Occipital lobe (tissue), 2 donors: Measurements from ENCODE around the gene MSMO1. TPM values are rescaled to one million over a fixed set of nuclear protein-coding genes. Genes with fewer than 3 reads are reported as not detected.
"Not testable (repeated sequence)": the region's sequence is repeated elsewhere in the genome, so short reads cannot be mapped to it uniquely, and the experiment has no call there.

Experiments used
- DNase-seq: peaks from one replicate; lab custom pipeline; 2025; lab: John Stamatoyannopoulos, UW
- total RNA-seq: library from RNA; depleted of rRNA; stranded (reverse); fragments of >200 nt; gene quantifications from one replicate; pipeline ENCODE4 v1.2.3, GENCODE V29; 2014

MSMO1 gene
- 482 TPM for total RNA-seq

- DNase-seq: peak; percentile 99
These were observed at the start of gene MSMO1 for GRCh38 chr4:165327211-165328100. TSS of gene MSMO1 (plus strand) at chr4:165327669. CDS start at chr4:165333371, 5,702 bp downstream.

GRCh38 chr4:165279531-165279930 is 47.9 kb upstream of the MSMO1 start:
- not testable (repeated sequence) for DNase-seq

- DNase-seq: not testable (repeated sequence)
These were observed 42.8 kb upstream of the MSMO1 start for GRCh38 chr4:165284697-165285096.

GRCh38 chr4:165286619-165287340 is 40.7 kb upstream of the MSMO1 start:
- DNase-seq: not testable (repeated sequence)

- no peak for DNase-seq
These were observed 39.2 kb upstream of the MSMO1 start for GRCh38 chr4:165288226-165288625.

- DNase-seq: no peak
These were observed 38.6 kb upstream of the MSMO1 start for GRCh38 chr4:165288639-165289422.

- no peak for DNase-seq
These were observed 38.1 kb upstream of the MSMO1 start for GRCh38 chr4:165289423-165289785.

- DNase-seq: no peak
These were observed 34.4 kb upstream of the MSMO1 start for GRCh38 chr4:165293061-165293460.

- no peak for DNase-seq
These were observed 33.4 kb upstream of the MSMO1 start for GRCh38 chr4:165293927-165294649.

- DNase-seq: no peak
These were observed 32.6 kb upstream of the MSMO1 start for GRCh38 chr4:165294907-165295306.

- no peak for DNase-seq
These were observed 29.8 kb upstream of the MSMO1 start for GRCh38 chr4:165297626-165298025.

GRCh38 chr4:165299399-165300060 is 27.9 kb upstream of the MSMO1 start:
- DNase-seq: no peak

- DNase-seq: no peak
These were observed 25.6 kb upstream of the MSMO1 start for GRCh38 chr4:165301833-165302232.

- DNase-seq: no peak
These were observed 24.8 kb upstream of the MSMO1 start for GRCh38 chr4:165302658-165303057.

- DNase-seq: no peak
These were observed 19.3 kb upstream of the MSMO1 start for GRCh38 chr4:165308166-165308565.

- no peak for DNase-seq
These were observed 18.9 kb upstream of the MSMO1 start for GRCh38 chr4:165308606-165309005.

GRCh38 chr4:165309456-165309855 is 18.0 kb upstream of the MSMO1 start:
- DNase-seq: no peak

- DNase-seq: no peak
These were observed 15.0 kb upstream of the MSMO1 start for GRCh38 chr4:165312506-165312905.

GRCh38 chr4:165319030-165319429 is 8.4 kb upstream of the MSMO1 start:
- DNase-seq: no peak

GRCh38 chr4:165319509-165319908 is 8.0 kb upstream of the MSMO1 start:
- no peak for DNase-seq
